GM18508 (cell line): ENCODE data around the gene PATJ.
"Not testable (repeated sequence)": the region's sequence is repeated elsewhere in the genome, so short reads cannot be mapped to it uniquely, and the experiment has no call there.

ENCODE experiments used
- ATAC-seq: cut with Tn5 transposase; IDR thresholded peaks from one replicate; pipeline ENCODE4 v1.9.1; 2021; ENCODE audit warnings: moderate number of reproducible peaks; ENCODE audit not compliant: insufficient read depth, unreplicated experiment

Gene PATJ

DNA sequence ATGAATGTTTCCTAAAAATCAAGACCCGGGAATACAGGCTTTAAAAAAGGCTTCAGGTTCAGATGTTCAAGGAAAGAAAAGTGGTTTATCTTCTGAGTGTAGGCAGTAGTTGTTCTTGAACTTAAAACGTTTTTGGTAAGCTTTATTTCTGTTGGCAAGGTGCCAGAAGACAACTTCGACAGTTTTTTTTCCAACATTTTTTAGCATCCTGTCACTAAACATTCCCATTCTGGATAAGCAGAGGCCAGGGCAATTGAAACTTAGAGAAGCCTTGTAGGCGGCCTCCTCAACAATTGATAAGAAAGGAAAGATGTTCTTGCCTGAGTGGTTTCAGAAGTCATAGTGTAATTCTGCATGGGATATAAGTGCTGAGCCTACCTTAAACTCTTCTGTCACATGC lies 66.7 kb downstream of the PATJ start:
- ATAC-seq = no peak

- ATAC-seq = no peak
Observed at GRCh38 chr1:61812916-61813315, 70.6 kb downstream of the PATJ start.

- ATAC-seq = no peak
Observed at GRCh38 chr1:61816191-61816590, 73.9 kb downstream of the PATJ start.

DNA sequence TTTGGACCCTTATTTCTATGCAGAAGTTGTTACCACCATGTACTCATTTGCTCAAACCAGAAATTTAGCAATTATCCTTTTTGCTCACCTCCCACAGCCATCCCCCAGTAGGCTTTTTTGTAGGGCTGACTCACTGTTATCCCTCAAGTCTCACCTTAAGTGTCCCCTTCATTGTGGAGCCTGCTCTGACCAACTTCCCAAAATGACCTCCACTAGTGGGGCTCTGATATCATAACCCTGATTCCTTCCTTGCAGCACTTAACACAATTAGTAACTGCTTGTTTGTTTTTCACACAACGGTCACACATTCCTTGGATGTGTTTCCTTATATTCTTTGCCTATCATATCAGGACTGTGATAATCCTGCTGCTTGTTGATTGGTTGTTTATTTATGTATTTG lies 76.7 kb downstream of the PATJ start:
- no peak for ATAC-seq

DNA sequence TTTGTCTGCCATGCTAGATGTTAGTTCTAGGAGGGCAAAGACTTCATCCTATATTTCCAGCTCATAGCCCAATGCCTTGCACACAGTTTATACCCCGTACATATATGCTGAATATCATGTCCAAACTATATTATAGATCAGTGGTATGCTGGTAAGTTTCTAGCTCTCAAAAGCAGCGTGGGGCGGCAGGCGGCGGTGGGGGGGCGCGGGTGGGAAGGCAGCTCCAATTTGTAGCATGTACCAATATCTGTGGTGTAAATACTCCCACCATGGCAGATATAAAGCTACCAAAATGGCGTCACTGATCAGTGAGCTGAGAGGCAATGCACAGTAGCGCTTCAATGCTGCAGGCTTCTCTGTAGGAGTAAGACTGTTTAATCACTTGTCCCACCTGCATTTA lies 77.1 kb downstream of the PATJ start:
- ATAC-seq = no peak

GRCh38 chr1:61825393-61825792 lies 83.1 kb downstream of the PATJ start:
- ATAC-seq = no peak

DNA sequence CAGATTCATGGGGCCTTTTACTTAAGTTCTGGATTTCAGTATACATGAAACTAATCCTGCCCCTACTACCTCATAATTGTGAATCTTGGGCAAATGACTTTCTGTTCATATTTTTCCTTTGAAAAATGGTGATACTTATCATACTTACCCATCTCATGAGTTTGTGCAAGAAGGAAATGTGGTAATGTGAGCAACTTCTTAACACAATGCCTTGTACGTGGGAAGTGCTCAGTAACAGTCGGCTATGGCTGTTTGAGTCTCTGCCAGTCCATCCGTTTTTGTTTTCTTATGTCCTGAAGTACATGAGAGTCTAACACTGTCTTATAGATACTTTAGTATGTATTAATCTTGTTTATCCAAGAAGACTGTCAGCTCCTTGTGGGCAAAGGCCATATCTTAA lies 86.5 kb downstream of the PATJ start:
- no peak for ATAC-seq

DNA sequence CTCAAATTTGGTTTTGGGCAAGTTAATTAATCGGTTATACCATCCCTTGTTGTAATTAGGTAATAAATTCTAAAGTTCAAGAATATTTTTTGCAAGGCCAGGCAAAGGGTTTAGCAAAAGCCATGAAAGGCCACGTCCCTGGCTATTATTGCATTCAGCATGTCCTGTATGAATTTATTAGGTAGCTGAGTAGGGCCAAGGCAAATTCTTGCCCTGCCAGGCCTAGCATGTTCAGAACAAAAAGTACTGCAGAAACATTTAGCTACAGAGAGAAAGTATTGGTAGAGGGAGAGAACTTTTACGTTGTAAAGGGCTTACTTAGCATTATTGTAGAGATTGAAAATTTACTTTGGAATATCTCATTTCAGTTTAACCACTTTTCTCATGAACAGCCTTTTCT lies 94.4 kb downstream of the PATJ start:
- no peak for ATAC-seq

- ATAC-seq = not testable (repeated sequence)
Observed at GRCh38 chr1:61837607-61838006, 95.3 kb downstream of the PATJ start.

DNA sequence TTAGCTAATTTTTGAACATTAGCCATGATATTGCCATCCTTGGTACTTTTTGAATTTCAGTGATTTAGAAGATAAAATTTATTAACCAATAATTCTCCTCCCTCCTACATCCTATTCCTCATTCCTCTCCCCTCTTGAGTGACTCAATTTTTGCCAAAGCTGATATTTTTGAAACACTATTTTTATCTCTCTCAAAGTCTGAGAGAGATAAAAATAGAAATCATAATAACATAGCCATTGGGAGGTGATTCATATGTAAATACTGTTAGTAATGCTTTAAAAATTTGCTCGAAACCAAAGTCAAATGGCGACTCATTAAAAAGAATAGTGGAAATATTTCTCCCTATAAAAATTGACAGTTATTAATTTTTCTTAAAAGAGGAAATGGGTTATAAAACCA lies 97.4 kb downstream of the PATJ start:
- no peak for ATAC-seq

GRCh38 chr1:61842036-61842435 lies 99.8 kb downstream of the PATJ start:
- ATAC-seq = no peak

DNA sequence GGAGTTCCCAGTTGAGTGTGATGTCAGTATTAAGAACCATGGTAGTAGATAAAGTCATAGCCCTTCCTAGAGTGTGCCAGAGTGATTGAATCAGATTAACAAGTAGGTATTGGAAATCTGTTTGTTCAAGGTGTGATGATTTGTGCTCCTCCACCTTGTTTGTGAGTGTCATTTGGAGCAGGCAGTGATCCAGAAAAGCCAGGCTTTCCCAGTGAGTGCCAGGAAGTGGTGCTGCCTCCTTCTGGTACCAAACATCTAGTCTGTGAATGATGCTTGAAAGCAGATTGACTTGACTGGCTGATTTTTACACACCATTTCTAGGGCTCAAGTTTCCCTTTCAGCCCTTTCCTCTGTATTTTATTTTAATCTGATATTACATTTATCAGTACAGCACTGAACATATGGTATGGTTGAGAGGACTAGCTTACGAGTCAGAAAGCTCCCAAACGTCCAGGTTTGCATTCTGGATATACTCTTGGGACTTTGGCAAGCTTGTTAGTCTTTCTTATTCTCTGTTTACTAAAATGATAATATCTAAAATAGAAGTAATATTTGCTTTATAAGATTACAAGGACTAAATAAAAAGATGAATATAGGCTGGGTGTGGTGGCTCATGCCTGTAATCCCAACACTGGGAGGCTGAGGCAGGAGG lies 100.7 kb downstream of the PATJ start:
- no peak for ATAC-seq

- no peak for ATAC-seq
Observed at GRCh38 chr1:61844006-61844405, 101.7 kb downstream of the PATJ start.

DNA sequence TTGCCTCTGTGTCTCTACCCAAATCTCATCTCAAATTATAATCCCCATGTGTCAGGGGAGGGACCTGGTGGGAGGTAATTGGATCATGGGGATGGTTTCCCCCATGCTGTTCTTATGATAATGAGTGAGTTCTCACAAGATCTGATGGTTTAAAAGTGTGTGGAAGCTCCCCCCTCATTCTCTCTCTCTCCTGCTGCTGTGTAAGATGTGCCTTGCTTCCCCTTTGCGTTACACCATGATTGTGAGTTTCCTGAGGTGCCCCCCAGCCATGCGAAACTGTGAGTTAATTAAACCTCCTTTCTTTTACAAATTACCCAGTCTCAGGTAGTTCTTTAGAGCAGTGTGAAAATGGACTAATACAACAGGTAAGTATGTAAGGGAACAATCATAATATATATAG lies 102.4 kb downstream of the PATJ start:
- ATAC-seq = not testable (repeated sequence)

DNA sequence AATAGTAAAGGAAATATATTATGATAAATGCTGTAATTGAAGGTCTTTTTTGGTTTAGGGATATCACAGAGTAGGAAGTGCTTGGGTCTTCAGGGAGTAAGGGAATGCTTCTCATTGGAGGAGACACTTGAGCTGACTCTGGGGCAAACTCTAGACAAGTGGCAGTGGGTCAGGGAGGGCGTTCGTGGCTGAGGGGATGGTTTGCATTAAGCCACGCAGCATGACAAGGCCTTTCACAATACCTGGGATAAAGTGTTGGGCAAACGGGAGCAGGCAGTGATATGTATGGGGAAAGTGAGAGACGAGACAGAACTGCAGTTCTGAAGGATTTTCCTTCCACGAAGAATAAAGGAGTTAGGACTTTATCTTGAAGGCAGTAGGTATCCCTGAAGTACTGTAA lies 109.0 kb downstream of the PATJ start:
- ATAC-seq = no peak

DNA sequence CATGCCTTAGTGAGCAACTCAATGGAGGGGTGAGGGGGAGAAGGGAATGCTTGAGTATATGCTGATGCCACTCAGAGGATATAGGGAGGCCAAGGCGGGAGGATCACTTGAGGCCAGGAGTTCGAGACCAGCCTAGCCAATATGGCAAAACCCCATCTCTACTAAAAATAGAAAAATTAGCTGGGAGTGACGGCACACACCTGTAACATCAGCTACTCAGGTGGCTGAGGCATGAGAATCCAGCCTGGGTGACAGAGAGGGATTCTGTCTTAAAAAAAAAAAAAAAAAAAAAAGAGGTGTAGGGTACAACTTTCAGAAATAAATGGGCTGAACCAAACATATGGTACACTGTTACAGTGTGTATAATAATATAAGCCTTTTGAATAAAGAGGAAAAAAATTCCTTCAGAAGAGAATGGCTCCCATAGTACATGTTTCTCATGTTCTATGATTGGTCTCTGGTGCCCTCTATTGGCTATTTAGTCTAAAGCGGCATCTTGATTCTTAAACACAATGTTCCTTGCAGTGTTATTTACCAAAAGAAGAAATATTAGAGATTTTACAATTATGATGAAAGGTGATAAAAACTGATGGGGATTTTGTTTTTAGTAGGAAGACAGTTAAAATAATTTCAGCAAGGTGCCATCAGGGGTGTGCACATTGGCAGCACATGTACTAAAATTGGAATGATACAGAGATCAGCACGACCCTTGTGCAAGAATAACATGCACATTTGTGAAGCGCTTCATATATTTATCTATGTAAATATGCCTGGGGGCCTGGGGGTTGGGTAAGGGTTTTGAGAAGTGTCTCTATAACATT lies 109.8 kb downstream of the PATJ start:
- ATAC-seq = no peak

DNA sequence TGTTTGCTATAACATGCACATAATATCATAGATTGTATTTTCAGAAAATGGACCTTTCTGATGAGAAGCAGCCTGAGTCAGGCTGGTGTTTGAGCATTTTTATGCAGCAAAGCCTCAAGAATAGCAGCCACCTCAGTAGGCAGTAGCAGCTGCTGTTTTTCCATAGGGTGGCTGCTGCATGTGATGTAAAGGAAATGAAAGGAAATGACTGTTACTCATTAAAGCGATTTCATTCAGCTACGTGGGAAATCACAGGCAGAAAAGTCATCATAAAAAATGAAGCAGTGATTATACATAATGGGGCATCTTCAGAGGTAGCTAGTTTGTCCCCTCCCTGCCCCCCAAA lies 110.4 kb downstream of the PATJ start:
- no peak for ATAC-seq

- no peak for ATAC-seq
Observed at GRCh38 chr1:61853583-61853982, 111.3 kb downstream of the PATJ start.

GRCh38 chr1:61864489-61864888 lies 122.2 kb downstream of the PATJ start:
- ATAC-seq = no peak

DNA sequence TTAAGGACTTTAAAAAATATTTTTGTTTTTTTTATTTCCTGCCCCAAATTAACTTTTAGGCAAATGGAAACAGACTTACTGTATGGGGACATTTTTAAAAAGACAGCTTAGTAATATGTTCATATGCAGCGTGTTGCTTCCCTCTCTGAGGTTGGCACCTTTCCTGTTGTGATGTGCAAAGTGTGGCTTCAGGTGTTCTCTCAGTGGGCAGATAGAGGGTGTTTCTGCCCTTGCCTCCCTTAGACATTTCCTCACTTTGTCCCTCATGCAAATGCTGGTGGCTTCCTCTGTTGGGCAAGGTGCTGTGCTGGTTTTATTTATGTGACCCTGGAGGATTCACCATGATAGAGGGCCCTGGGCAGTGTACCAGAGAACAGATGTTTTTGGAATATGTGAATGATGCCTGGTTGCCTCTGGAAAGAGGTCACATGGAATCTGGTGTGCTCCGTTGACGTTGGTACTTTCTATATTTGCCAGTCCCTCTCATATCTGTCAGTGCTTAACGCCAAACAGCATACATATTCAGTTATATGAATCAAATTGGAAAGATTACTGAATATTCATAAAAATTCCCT lies 123.5 kb downstream of the PATJ start:
- no peak for ATAC-seq

- ATAC-seq = no peak
Observed at GRCh38 chr1:61869691-61870109, 127.4 kb downstream of the PATJ start.

DNA sequence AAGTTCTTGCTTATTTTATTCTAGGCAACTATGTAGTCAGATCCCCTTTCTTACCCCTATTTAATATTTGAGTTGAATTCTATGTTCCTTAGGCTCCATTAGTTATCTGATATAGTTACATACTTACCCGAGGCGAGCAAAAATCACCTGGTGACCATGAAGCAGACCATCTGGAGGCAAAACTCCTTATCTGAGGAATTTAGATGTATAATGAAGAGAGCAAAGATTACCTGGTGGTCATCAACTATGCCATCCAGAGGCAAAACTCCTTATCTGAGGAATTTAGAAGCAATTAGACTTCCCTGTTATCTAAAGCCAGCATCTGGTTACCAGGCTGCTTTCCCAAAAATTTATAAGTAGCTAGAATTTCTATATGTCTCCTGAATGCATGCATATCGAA lies 129.9 kb downstream of the PATJ start:
- ATAC-seq = no peak
